ENCODE data around the gene GPR62.

DNA sequence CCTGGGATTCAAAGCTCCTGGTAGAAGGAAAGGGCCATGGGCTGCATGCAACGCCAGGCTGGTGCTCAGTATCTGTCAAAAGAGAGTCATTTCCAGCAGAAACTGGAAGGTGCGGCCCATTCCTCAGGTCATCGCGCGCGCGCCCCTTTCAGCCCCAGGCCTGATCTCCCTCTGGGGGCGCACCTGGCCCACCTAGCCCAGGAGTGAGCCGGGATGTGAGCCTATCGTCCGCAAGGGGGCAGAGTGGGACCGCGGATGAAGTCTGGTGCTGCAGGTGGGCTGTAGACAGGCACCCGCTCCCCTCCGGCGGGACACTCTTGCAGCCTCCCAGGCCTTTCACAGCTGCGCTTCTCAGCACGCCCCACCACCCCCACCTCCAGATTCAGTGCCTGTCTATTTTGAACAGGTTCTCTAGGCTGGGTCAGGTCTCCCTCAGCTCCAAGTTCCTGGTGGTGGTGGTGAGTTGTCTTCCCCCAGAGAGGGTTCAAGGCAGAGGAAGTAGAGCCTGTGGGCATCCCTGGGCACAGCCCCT is 46.3 kb downstream of the GPR62 start:
- TF ChIP-seq POLR2AphosphoS5 (IDR thresholded peaks at IDR 0.05): no peak
- TF ChIP-seq, protein P1, sequence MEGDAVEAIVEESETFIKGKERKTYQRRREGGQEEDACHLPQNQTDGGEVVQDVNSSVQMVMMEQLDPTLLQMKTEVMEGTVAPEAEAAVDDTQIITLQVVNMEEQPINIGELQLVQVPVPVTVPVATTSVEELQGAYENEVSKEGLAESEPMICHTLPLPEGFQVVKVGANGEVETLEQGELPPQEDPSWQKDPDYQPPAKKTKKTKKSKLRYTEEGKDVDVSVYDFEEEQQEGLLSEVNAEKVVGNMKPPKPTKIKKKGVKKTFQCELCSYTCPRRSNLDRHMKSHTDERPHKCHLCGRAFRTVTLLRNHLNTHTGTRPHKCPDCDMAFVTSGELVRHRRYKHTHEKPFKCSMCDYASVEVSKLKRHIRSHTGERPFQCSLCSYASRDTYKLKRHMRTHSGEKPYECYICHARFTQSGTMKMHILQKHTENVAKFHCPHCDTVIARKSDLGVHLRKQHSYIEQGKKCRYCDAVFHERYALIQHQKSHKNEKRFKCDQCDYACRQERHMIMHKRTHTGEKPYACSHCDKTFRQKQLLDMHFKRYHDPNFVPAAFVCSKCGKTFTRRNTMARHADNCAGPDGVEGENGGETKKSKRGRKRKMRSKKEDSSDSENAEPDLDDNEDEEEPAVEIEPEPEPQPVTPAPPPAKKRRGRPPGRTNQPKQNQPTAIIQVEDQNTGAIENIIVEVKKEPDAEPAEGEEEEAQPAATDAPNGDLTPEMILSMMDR (IDR thresholded peaks at IDR 0.05): peak; percentile 87 to 95 (median 91)
- no peak for TF ChIP-seq POLR2A (IDR thresholded peaks at IDR 0.05)

Data from prostate gland (tissue), 2 donors.